ENCODE data around the gene POU2F1. TPM values are rescaled to one million over a fixed set of nuclear protein-coding genes. Genes with fewer than 3 reads are reported as not detected.
A peak's percentile ranks its signal among the peaks of the same experiment; 100 is the strongest.

Gene POU2F1
- total RNA-seq, 3 donors from 2014 or later: 20.0 to 29.0 (median 21.0) TPM

- H3K9me3 ChIP-seq: no peaks in the 10 kb centered on the region
- no peak for DNase-seq (ENCODE audit: low spot score in 2 of 2)
- H3K27ac ChIP-seq: no peak overlapping the region
- TF ChIP-seq POLR2AphosphoS5 (IDR thresholded peaks at IDR 0.05) (no peak), CTCF (IDR thresholded peaks at IDR 0.05) (no peak), POLR2A (IDR thresholded peaks at IDR 0.05) (no peak)
- no peaks in the 10 kb centered on the region for H3K27me3 ChIP-seq
- H3K4me1 ChIP-seq: no peaks in the 10 kb centered on the region
- no peaks in the 10 kb centered on the region for H3K36me3 ChIP-seq
- intact Hi-C loops (cut with DNase I; ENCODE audit: low total_unique reads): no loop called here
- H3K4me3 ChIP-seq: no peak overlapping the region
Observed at GRCh38 chr1:167293057-167293456, 72.4 kb downstream of the POU2F1 start.

GRCh38 chr1:167294528-167294927, 73.8 kb downstream of the POU2F1 start:
- no peak for DNase-seq (ENCODE audit: low spot score in 2 of 2)
- intact Hi-C loops (cut with DNase I; ENCODE audit: low total_unique reads): no loop called here
- no peak for TF ChIP-seq POLR2A (IDR thresholded peaks at IDR 0.05)
- TF ChIP-seq CTCF (IDR thresholded peaks at IDR 0.05): no peak
- TF ChIP-seq POLR2AphosphoS5 (IDR thresholded peaks at IDR 0.05): no peak
- Histone ChIP-seq H3K36me3 (no peaks in the 10 kb centered on the region), H3K27ac (no peak overlapping the region), H3K9me3 (no peaks in the 10 kb centered on the region), H3K27me3 (no peaks in the 10 kb centered on the region), H3K4me3 (no peak overlapping the region), H3K4me1 (no peaks in the 10 kb centered on the region)

GRCh38 chr1:167297222-167298214, 76.8 kb downstream of the POU2F1 start:
- H3K4me3 ChIP-seq: no peak overlapping the region
- H3K27me3 ChIP-seq: no peaks in the 10 kb centered on the region
- H3K36me3 ChIP-seq: no peaks in the 10 kb centered on the region
- H3K27ac ChIP-seq: peak overlapping the region in 1 of 2 donors; percentile 13
- DNase-seq (ENCODE audit: low spot score in 2 of 2): no peak
- no peak for TF ChIP-seq POLR2A (IDR thresholded peaks at IDR 0.05)
- TF ChIP-seq POLR2AphosphoS5 (IDR thresholded peaks at IDR 0.05): no peak
- TF ChIP-seq CTCF (IDR thresholded peaks at IDR 0.05): no peak
- H3K4me1 ChIP-seq: no peaks in the 10 kb centered on the region
- intact Hi-C loops (cut with DNase I; ENCODE audit: low total_unique reads): no loop called here
- no peaks in the 10 kb centered on the region for H3K9me3 ChIP-seq

- no peak for TF ChIP-seq CTCF (IDR thresholded peaks at IDR 0.05)
- TF ChIP-seq POLR2A (IDR thresholded peaks at IDR 0.05): no peak
- no peak for TF ChIP-seq POLR2AphosphoS5 (IDR thresholded peaks at IDR 0.05)
- H3K27me3 ChIP-seq: no peaks in the 10 kb centered on the region
- H3K4me3 ChIP-seq: no peak overlapping the region
- no peak for DNase-seq (ENCODE audit: low spot score in 2 of 2)
- no peaks in the 10 kb centered on the region for H3K4me1 ChIP-seq
- no peak overlapping the region for H3K27ac ChIP-seq
- H3K9me3 ChIP-seq: no peaks in the 10 kb centered on the region
- intact Hi-C loops (cut with DNase I; ENCODE audit: low total_unique reads): no loop called here
- H3K36me3 ChIP-seq: no peaks in the 10 kb centered on the region
Observed at GRCh38 chr1:167298325-167298724, 77.6 kb downstream of the POU2F1 start.

- TF ChIP-seq POLR2AphosphoS5 (IDR thresholded peaks at IDR 0.05) (no peak), CTCF (IDR thresholded peaks at IDR 0.05) (no peak), POLR2A (IDR thresholded peaks at IDR 0.05) (no peak)
- H3K9me3 ChIP-seq: no peaks in the 10 kb centered on the region
- no peaks in the 10 kb centered on the region for H3K36me3 ChIP-seq
- no peaks in the 10 kb centered on the region for H3K27me3 ChIP-seq
- H3K27ac ChIP-seq: no peak overlapping the region
- intact Hi-C loops (cut with DNase I; ENCODE audit: low total_unique reads): no loop called here
- no peaks in the 10 kb centered on the region for H3K4me1 ChIP-seq
- no peak overlapping the region for H3K4me3 ChIP-seq
- no peak for DNase-seq (ENCODE audit: low spot score in 2 of 2)
Observed at GRCh38 chr1:167301355-167301754, 80.7 kb downstream of the POU2F1 start.
